Naive thymus-derived CD4-positive, alpha-beta T cell (primary cell): ENCODE results near the gene GM2A. TPM values are rescaled to one million over a fixed set of nuclear protein-coding genes. Genes with fewer than 3 reads are reported as not detected.

Experiments
- ATAC-seq: fragments of 150-1000 bp; cut with Tn5 transposase; 2 replicates; pipeline ENCODE4 v1.10.0; 2021; ENCODE audit warnings: mild to moderate bottlenecking, moderate library complexity
- CTCF ChIA-PET: fragments of 350-600 bp; sonication (Branson Sonifier 250); formaldehyde crosslinking; loops from one replicate; lab custom pipeline; 2021; ENCODE audit warnings: antibody characterized with exemption; lab: Charles Lee
- POLR2A ChIA-PET: fragments of 350-600 bp; sonication (Branson Sonifier 250); formaldehyde crosslinking; loops from one replicate; lab custom pipeline; 2021; ENCODE audit warnings: antibody characterized with exemption, inconsistent platforms; lab: Charles Lee
- DNase-seq, 9 donors: peaks; one replicate each; pipeline versions ENCODE4 v3.0.0 to v3.0.0-alpha.2; 2020 to 2022; ENCODE audit warnings: mixed read lengths in 1 of 9
- H3K27ac ChIP-seq: one replicate; pipeline ENCODE4 v1.7.0; 2013; ENCODE audit warnings: mild to moderate bottlenecking, low read depth, low read length, moderate library complexity
- H3K27me3 ChIP-seq, 2 donors: one replicate each; pipeline ENCODE4 v1.7.0; 2013; ENCODE audit warnings: low read length in 2 of 2, mild to moderate bottlenecking in 2 of 2, moderate library complexity in 2 of 2; ENCODE audit not compliant: control insufficient read depth in 2 of 2, insufficient read depth in 2 of 2
- H3K36me3 ChIP-seq, 3 experiments: 1 replicate in 2 of 3; 2 replicates in 1 of 3; pipeline ENCODE4 v1.7.0; 2013; ENCODE audit warnings: low read length in 3 of 3, mild to moderate bottlenecking in 3 of 3, moderate library complexity in 1 of 3; ENCODE audit not compliant: insufficient read depth in 3 of 3, control insufficient read depth in 2 of 3
- H3K4me1 ChIP-seq, 2 donors: one replicate each; pipeline ENCODE4 v1.7.0; 2013; ENCODE audit warnings: low read length in 2 of 2, mild to moderate bottlenecking in 2 of 2, moderate library complexity in 1 of 2; ENCODE audit not compliant: control insufficient read depth in 2 of 2, insufficient read depth in 2 of 2
- H3K4me3 ChIP-seq: 2 replicates; pipeline ENCODE4 v1.7.0; 2013; ENCODE audit warnings: mild to moderate bottlenecking, low read length
- H3K9me3 ChIP-seq, 3 experiments: 1 replicate in 2 of 3; 2 replicates in 1 of 3; pipeline ENCODE4 v1.7.0; 2013; ENCODE audit warnings: low read length in 3 of 3; ENCODE audit not compliant: control insufficient read depth in 2 of 3
- H3K27ac Mint-ChIP-seq, 9 donors: one replicate each; pipeline ENCODE4 v1.8.0; 2020 to 2022; ENCODE audit warnings: mixed read lengths in 9 of 9, mild to moderate bottlenecking in 8 of 9, moderate library complexity in 5 of 9, inconsistent platforms in 2 of 9
- H3K27me3 Mint-ChIP-seq, 5 donors: one replicate each; pipeline ENCODE4 v1.8.0; 2021 to 2022; ENCODE audit warnings: mixed read lengths in 5 of 5, mild to moderate bottlenecking in 1 of 5
- H3K36me3 Mint-ChIP-seq, 5 donors: one replicate each; pipeline ENCODE4 v1.8.0; 2020 to 2022; ENCODE audit warnings: mixed read lengths in 5 of 5, mild to moderate bottlenecking in 3 of 5, inconsistent platforms in 1 of 5
- H3K4me1 Mint-ChIP-seq, 7 donors: one replicate each; pipeline ENCODE4 v1.8.0; 2020 to 2022; ENCODE audit warnings: mixed read lengths in 7 of 7, mild to moderate bottlenecking in 3 of 7, inconsistent platforms in 1 of 7
- H3K4me3 Mint-ChIP-seq, 10 donors: one replicate each; pipeline ENCODE4 v1.8.0; 2020 to 2022; ENCODE audit warnings: mild to moderate bottlenecking in 10 of 10, mixed read lengths in 10 of 10, moderate library complexity in 6 of 10, inconsistent platforms in 2 of 10
- H3K9me3 Mint-ChIP-seq, 11 donors: one replicate each; pipeline ENCODE4 v1.8.0; 2020 to 2022; ENCODE audit warnings: mixed read lengths in 11 of 11, mild to moderate bottlenecking in 4 of 11, inconsistent platforms in 1 of 11, moderate library complexity in 1 of 11
- intact Hi-C, 2 donors: fragments of 100-400 bp; cut with micrococcal nuclease; formaldehyde crosslinking; loops; one replicate each; pipeline ENCODE4 v1.15.1; 2023
- polyA plus RNA-seq, 2 donors: library from polyadenylated mRNA; unstranded; fragments of 300-500 nt; fragmentation: Illumina TruSeq; gene quantifications; one replicate each; pipeline ENCODE4 v1.2.3, GENCODE V29; 2021
- total RNA-seq, 6 experiments: library from RNA in 5 of 6; stranded (reverse) in 5 of 6; gene quantifications; 1 replicate in 5 of 6; 2 replicates in 1 of 6; pipeline ENCODE4 v1.2.3 and lab custom pipeline; 2021 to 2026

The GM2A gene
- total and polyA plus RNA-seq, 7 experiments from 2014 or later = 5.0 to 45.6 (median 14.7) TPM

- H3K9me3 Mint-ChIP-seq = peaks cover 0 to 2% (median 0%) of the 10 kb centered on the region in 11 donors
- ATAC-seq = no peak
- H3K36me3 Mint-ChIP-seq = peaks cover 7 to 55% (median 26%) of the 10 kb centered on the region in 5 donors
- CTCF ChIA-PET = no interaction called here
- H3K36me3 ChIP-seq = peaks cover 0 to 17% (median 9%) of the 10 kb centered on the region in 3 experiments
- intact Hi-C loops = no loop called here
- H3K27ac ChIP-seq = no peak overlapping the region
- POLR2A ChIA-PET = interaction anchor here (0.5 to 0.7 kb wide), 2 partner anchors 26 to 367 kb away, joined by 3 read pairs; no protein-coding TSS in a partner anchor
- no peak overlapping the region for H3K4me3 Mint-ChIP-seq
- peaks cover 2 to 20% (median 12%) of the 10 kb centered on the region in 7 donors for H3K4me1 Mint-ChIP-seq
- no peaks in the 10 kb centered on the region for H3K27me3 Mint-ChIP-seq
- H3K4me3 ChIP-seq = no peak overlapping the region
- no peaks in the 10 kb centered on the region for H3K4me1 ChIP-seq
- no peak overlapping the region for H3K27ac Mint-ChIP-seq
- DNase-seq = no peak
- no peaks in the 10 kb centered on the region for H3K27me3 ChIP-seq
- no peaks in the 10 kb centered on the region for H3K9me3 ChIP-seq
These were observed 9.5 kb downstream of the GM2A start for GRCh38 chr5:151262532-151262931.

- Mint-ChIP-seq H3K4me1 (peaks cover 0 to 12% (median 3%) of the 10 kb centered on the region in 7 donors), H3K9me3 (peaks cover 0 to 2% (median 0%) of the 10 kb centered on the region in 11 donors), H3K36me3 (peaks cover 7 to 57% (median 29%) of the 10 kb centered on the region in 5 donors), H3K27me3 (no peaks in the 10 kb centered on the region), H3K27ac (peak overlapping the region in 4 of 9 donors; percentile 2 to 79 (median 13)), H3K4me3 (no peak overlapping the region)
- Histone ChIP-seq H3K36me3 (peaks cover 0 to 26% (median 9%) of the 10 kb centered on the region in 3 experiments), H3K27me3 (no peaks in the 10 kb centered on the region), H3K27ac (no peak overlapping the region), H3K4me3 (no peak overlapping the region), H3K9me3 (no peaks in the 10 kb centered on the region), H3K4me1 (no peaks in the 10 kb centered on the region)
- POLR2A ChIA-PET = no interaction called here
- DNase-seq (no peak), ATAC-seq (peak; percentile 68)
- CTCF ChIA-PET = interaction anchor here (1.7 kb wide), 1 partner anchor 149 kb away, joined by 5 read pairs; no protein-coding TSS in a partner anchor
- intact Hi-C loops = no loop called here
These were observed 11.1 kb downstream of the GM2A start for GRCh38 chr5:151264113-151264512.

GRCh38 chr5:151267491-151268260 is 14.7 kb downstream of the GM2A start:
- CTCF ChIA-PET = no interaction called here
- H3K4me3 ChIP-seq = no peak overlapping the region

GRCh38 chr5:151270599-151270998 is 17.6 kb downstream of the GM2A start:
- CTCF ChIA-PET = no interaction called here
- intact Hi-C loops = no loop called here
- POLR2A ChIA-PET = no interaction called here
- Histone ChIP-seq H3K4me3 (no peak overlapping the region), H3K4me1 (no peaks in the 10 kb centered on the region), H3K36me3 (peaks cover 0 to 26% (median 9%) of the 10 kb centered on the region in 3 experiments), H3K27me3 (no peaks in the 10 kb centered on the region), H3K27ac (no peak overlapping the region), H3K9me3 (no peaks in the 10 kb centered on the region)
- Mint-ChIP-seq H3K4me3 (no peak overlapping the region), H3K27ac (no peak overlapping the region), H3K4me1 (no peaks in the 10 kb centered on the region), H3K27me3 (peaks cover 0 to 5% (median 0%) of the 10 kb centered on the region in 5 donors), H3K9me3 (no peaks in the 10 kb centered on the region), H3K36me3 (peaks cover 0 to 19% (median 12%) of the 10 kb centered on the region in 5 donors)
- DNase-seq = no peak
- ATAC-seq = peak; percentile 69

More at GRCh38 chr5:151267491-151268260, 14.7 kb downstream of the GM2A start:
- POLR2A ChIA-PET = no interaction called here
- Histone ChIP-seq H3K27me3 (no peaks in the 10 kb centered on the region), H3K36me3 (peaks cover 0 to 31% (median 9%) of the 10 kb centered on the region in 3 experiments), H3K4me1 (no peaks in the 10 kb centered on the region), H3K9me3 (no peaks in the 10 kb centered on the region), H3K27ac (no peak overlapping the region)
- peaks cover under 1 to 39% (median 22%) of the 10 kb centered on the region in 5 donors for H3K36me3 Mint-ChIP-seq
- ATAC-seq (no peak), DNase-seq (no peak)
- intact Hi-C loops = no loop called here
- H3K27me3 Mint-ChIP-seq = no peaks in the 10 kb centered on the region
- no peak overlapping the region for H3K4me3 Mint-ChIP-seq
- peaks cover 0 to 2% (median 0%) of the 10 kb centered on the region in 11 donors for H3K9me3 Mint-ChIP-seq
- peak overlapping the region in 1 of 9 donors; percentile 13 for H3K27ac Mint-ChIP-seq
- peaks cover 0 to 12% (median 2%) of the 10 kb centered on the region in 7 donors for H3K4me1 Mint-ChIP-seq

- ATAC-seq = peak; percentile 51
- DNase-seq = no peak
- Histone ChIP-seq H3K9me3 (no peaks in the 10 kb centered on the region), H3K27ac (no peak overlapping the region), H3K4me1 (no peaks in the 10 kb centered on the region), H3K27me3 (no peaks in the 10 kb centered on the region), H3K36me3 (peaks cover 0 to 26% (median 9%) of the 10 kb centered on the region in 3 experiments), H3K4me3 (no peak overlapping the region)
- Mint-ChIP-seq H3K4me1 (no peaks in the 10 kb centered on the region), H3K36me3 (peaks cover 0 to 19% (median 12%) of the 10 kb centered on the region in 5 donors), H3K9me3 (no peaks in the 10 kb centered on the region), H3K4me3 (no peak overlapping the region), H3K27me3 (peaks cover 0 to 8% (median 0%) of the 10 kb centered on the region in 5 donors), H3K27ac (no peak overlapping the region)
- intact Hi-C loops = no loop called here
- CTCF ChIA-PET = interaction anchor here (0.6 kb wide), 1 partner anchor 1656 kb away, joined by 3 read pairs; no protein-coding TSS in a partner anchor
- POLR2A ChIA-PET = no interaction called here
These were observed 18.4 kb downstream of the GM2A start for GRCh38 chr5:151271336-151271735.

- Mint-ChIP-seq H3K4me3 (no peak overlapping the region), H3K27ac (no peak overlapping the region), H3K9me3 (no peaks in the 10 kb centered on the region), H3K27me3 (peaks cover 0 to 16% (median 0%) of the 10 kb centered on the region in 5 donors), H3K4me1 (no peaks in the 10 kb centered on the region), H3K36me3 (peaks cover 0 to 4% (median 0%) of the 10 kb centered on the region in 5 donors)
- ATAC-seq (no peak), DNase-seq (no peak)
- POLR2A ChIA-PET = interaction anchor here (2.2 kb wide), 1 partner anchor 10 kb away, joined by 8 read pairs; no protein-coding TSS in a partner anchor
- Histone ChIP-seq H3K4me1 (no peaks in the 10 kb centered on the region), H3K27ac (no peak overlapping the region), H3K9me3 (no peaks in the 10 kb centered on the region), H3K36me3 (peaks cover 0 to 2% (median 0%) of the 10 kb centered on the region in 3 experiments), H3K4me3 (no peak overlapping the region), H3K27me3 (no peaks in the 10 kb centered on the region)
- intact Hi-C loops = no loop called here
- CTCF ChIA-PET = no interaction called here
These were observed 21.7 kb downstream of the GM2A start for GRCh38 chr5:151274666-151275065.
